HG02870 (cell line): ENCODE results near the gene DNAAF5.

ENCODE experiments used
- ATAC-seq: cut with Tn5 transposase; IDR thresholded peaks from one replicate; pipeline ENCODE4 v1.9.1; 2021; ENCODE audit warnings: mild to moderate bottlenecking, moderate library complexity; ENCODE audit not compliant: unreplicated experiment

DNAAF5 gene

GRCh38 chr7:726084-726853, at the start of gene DNAAF5:
DNAAF5 (plus strand) TSS chr7:726699; CDS start chr7:726721, 22 bp downstream.
- ATAC-seq, result peak; percentile 87

- ATAC-seq, result no peak
Observed at GRCh38 chr7:676972-677385, 49.5 kb upstream of the DNAAF5 start.

- no peak for ATAC-seq
Observed at GRCh38 chr7:680411-681127, 45.9 kb upstream of the DNAAF5 start.

- ATAC-seq, result no peak
Observed at GRCh38 chr7:681551-682307, 44.8 kb upstream of the DNAAF5 start.

GRCh38 chr7:682810-683209, 43.7 kb upstream of the DNAAF5 start:
- ATAC-seq, result no peak

GRCh38 chr7:683526-684205, 42.8 kb upstream of the DNAAF5 start:
- no peak for ATAC-seq

GRCh38 chr7:684416-684815, 42.1 kb upstream of the DNAAF5 start:
- ATAC-seq, result no peak

- ATAC-seq, result no peak
Observed at GRCh38 chr7:685540-685939, 41.0 kb upstream of the DNAAF5 start.

- ATAC-seq, result no peak
Observed at GRCh38 chr7:690478-691360, 35.8 kb upstream of the DNAAF5 start.

GRCh38 chr7:691361-692045, 35.0 kb upstream of the DNAAF5 start:
- no peak for ATAC-seq

- no peak for ATAC-seq
Observed at GRCh38 chr7:693280-693679, 33.2 kb upstream of the DNAAF5 start.

- ATAC-seq, result no peak
Observed at GRCh38 chr7:696426-696811, 30.1 kb upstream of the DNAAF5 start.

- no peak for ATAC-seq
Observed at GRCh38 chr7:696812-697551, 29.5 kb upstream of the DNAAF5 start.

GRCh38 chr7:698515-699475, 27.7 kb upstream of the DNAAF5 start:
- ATAC-seq, result no peak

GRCh38 chr7:699476-700170, 26.9 kb upstream of the DNAAF5 start:
- no peak for ATAC-seq

GRCh38 chr7:701086-701671, 25.3 kb upstream of the DNAAF5 start:
- no peak for ATAC-seq

- no peak for ATAC-seq
Observed at GRCh38 chr7:703049-703448, 23.4 kb upstream of the DNAAF5 start.
